H1 (cell line): ENCODE data around the gene USP3. TPM values are rescaled to one million over a fixed set of nuclear protein-coding genes. Genes with fewer than 3 reads are reported as not detected.

ENCODE experiments used
- CTCF ChIA-PET: fragments of 300-600 bp; sonication (Branson Sonifier 250); formaldehyde crosslinking; loops from one replicate; lab custom pipeline; 2021; ENCODE audit not compliant: partially characterized antibody; lab: Charles Lee
- POLR2A ChIA-PET: fragments of 300-600 bp; sonication (Branson Sonifier 250); formaldehyde crosslinking; loops from one replicate; lab custom pipeline; 2021; ENCODE audit warnings: inconsistent platforms; ENCODE audit not compliant: partially characterized antibody; lab: Charles Lee
- DNase-seq, 2 experiments: peaks; one replicate each; pipeline versions ENCODE4 v3.0.0 to v3.0.0-alpha.2; 2010 to 2022; ENCODE audit warnings: low spot score in 2 of 2, low read depth in 1 of 2, mixed read lengths in 1 of 2
- FAIRE-seq: peaks from 2 replicates; lab custom pipeline; 2011; peaks lifted over from hg19 to GRCh38; lab: Jason Lieb, UNC
- H2AFZ ChIP-seq: 2 replicates; pipeline ENCODE4 v1.8.1; 2012; ENCODE audit warnings: low read length, inconsistent platforms
- H2AK5ac ChIP-seq: 2 replicates; pipeline ENCODE4 v1.6.1; 2013; ENCODE audit warnings: low read depth, low read length
- H2BK120ac ChIP-seq: replicated peaks from 2 replicates; pipeline ENCODE3; 2013; ENCODE audit warnings: low read depth, low read length, inconsistent platforms
- H2BK12ac ChIP-seq: 2 replicates; pipeline ENCODE4 v1.6.1; 2013; ENCODE audit warnings: low read depth, low read length
- H2BK15ac ChIP-seq: 2 replicates; pipeline ENCODE4 v1.6.1; 2013; ENCODE audit warnings: low read length
- H2BK20ac ChIP-seq: 2 replicates; pipeline ENCODE4 v1.6.1; 2013; ENCODE audit warnings: low read length
- H2BK5ac ChIP-seq: 2 replicates; pipeline ENCODE4 v1.6.1; 2013; ENCODE audit warnings: low read depth, low read length
- H3K14ac ChIP-seq: 2 replicates; pipeline ENCODE4 v1.6.1; 2013; ENCODE audit warnings: inconsistent platforms; ENCODE audit not compliant: insufficient read length
- H3K18ac ChIP-seq: 2 replicates; pipeline ENCODE4 v1.6.1; 2013; ENCODE audit warnings: low read length; ENCODE audit errors: extremely low read depth
- H3K23ac ChIP-seq: 2 replicates; pipeline ENCODE4 v1.6.1; 2013; ENCODE audit warnings: inconsistent platforms; ENCODE audit not compliant: insufficient read length
- H3K23me2 ChIP-seq: 2 replicates; pipeline ENCODE4 v1.6.1; 2013; ENCODE audit warnings: low read depth, low read length
- H3K27ac ChIP-seq: 2 replicates; pipeline ENCODE4 v1.6.1; 2011; ENCODE audit warnings: low read depth, low read length, inconsistent platforms
- H3K27me3 ChIP-seq, 4 experiments: replicated peaks in 1 of 4; 1 replicate in 1 of 4; 2 replicates in 3 of 4; pipeline versions ENCODE4 v1.6.1 to v1.8.1; 2011 to 2013; ENCODE audit warnings: low read length in 3 of 4, mild to moderate bottlenecking in 3 of 4, inconsistent platforms in 2 of 4, mixed read lengths in 2 of 4, moderate library complexity in 1 of 4; ENCODE audit not compliant: control insufficient read depth in 3 of 4, insufficient read depth in 3 of 4; ENCODE audit errors: extremely low read depth in 1 of 4
- H3K36me3 ChIP-seq, 4 experiments: 2 replicates each; pipeline versions ENCODE4 v1.6.1 to v1.8.1; 2011 to 2013; ENCODE audit warnings: mild to moderate bottlenecking in 4 of 4, low read length in 3 of 4, moderate library complexity in 2 of 4, control low read depth in 1 of 4, inconsistent platforms in 1 of 4; ENCODE audit not compliant: insufficient read depth in 4 of 4, control insufficient read depth in 2 of 4
- H3K4ac ChIP-seq: replicated peaks from 2 replicates; pipeline ENCODE3; 2013; ENCODE audit warnings: low read length, low read depth, mixed read lengths, inconsistent platforms; ENCODE audit not compliant: insufficient read length
- H3K4me1 ChIP-seq, 4 experiments: replicated peaks in 1 of 4; 1 replicate in 1 of 4; 2 replicates in 3 of 4; pipeline versions ENCODE4 v1.6.1 to v1.8.1; 2011 to 2013; ENCODE audit warnings: low read length in 3 of 4, inconsistent platforms in 2 of 4, mixed read lengths in 1 of 4; ENCODE audit not compliant: insufficient read depth in 4 of 4, control insufficient read depth in 3 of 4
- H3K4me2 ChIP-seq, 2 experiments: 2 replicates each; pipeline versions ENCODE4 v1.6.1 to v1.8.1; 2011 to 2013; ENCODE audit warnings: low read depth in 2 of 2, low read length in 2 of 2, control low read depth in 1 of 2, inconsistent platforms in 1 of 2, mild to moderate bottlenecking in 1 of 2; ENCODE audit not compliant: insufficient read depth in 1 of 2
- H3K4me3 ChIP-seq, 4 experiments: fragments of 200-600, 300-600 bp in 1 of 4; sonication (generic), shearing (Covaris generic), sonication (Bioruptor Twin) in 1 of 4; 2 replicates each; pipeline versions ENCODE4 v1.5.1 to v1.8.1; 2011 to 2016; ENCODE audit warnings: low read length in 4 of 4, low read depth in 3 of 4, control low read depth in 2 of 4, inconsistent platforms in 2 of 4, mild to moderate bottlenecking in 2 of 4, mixed read lengths in 1 of 4, moderate library complexity in 1 of 4; ENCODE audit not compliant: insufficient read depth in 2 of 4; ENCODE audit errors: extremely low read depth in 1 of 4
- H3K56ac ChIP-seq: replicated peaks from 2 replicates; pipeline ENCODE3; 2013; ENCODE audit warnings: low read depth, mild to moderate bottlenecking, mixed read lengths, low read length, inconsistent platforms; ENCODE audit not compliant: insufficient read length
- H3K79me1 ChIP-seq: 2 replicates; pipeline ENCODE4 v1.6.1; 2013; ENCODE audit warnings: low read depth, low read length, control low read depth
- H3K79me2 ChIP-seq, 2 experiments: 2 replicates each; pipeline versions ENCODE4 v1.6.1 to v1.8.1; 2012 to 2013; ENCODE audit warnings: low read length in 2 of 2, mild to moderate bottlenecking in 2 of 2, inconsistent platforms in 1 of 2; ENCODE audit not compliant: insufficient read depth in 2 of 2, control insufficient read depth in 1 of 2
- H3K9ac ChIP-seq, 4 experiments: replicated peaks in 1 of 4; 1 replicate in 1 of 4; 2 replicates in 3 of 4; pipeline versions ENCODE4 v1.6.1 to v1.8.1; 2011 to 2013; ENCODE audit warnings: low read depth in 3 of 4, low read length in 3 of 4, control low read depth in 2 of 4, mild to moderate bottlenecking in 2 of 4, moderate library complexity in 2 of 4, inconsistent platforms in 1 of 4; ENCODE audit errors: extremely low read depth in 1 of 4
- H3K9me3 ChIP-seq, 2 experiments: 2 replicates each; pipeline versions ENCODE4 v1.6.1 to v1.8.1; 2012 to 2013; ENCODE audit warnings: mild to moderate bottlenecking in 2 of 2, moderate library complexity in 2 of 2, control low read depth in 1 of 2, inconsistent platforms in 1 of 2, low read depth in 1 of 2, low read length in 1 of 2, mixed read lengths in 1 of 2; ENCODE audit not compliant: insufficient read depth in 2 of 2
- H4K20me1 ChIP-seq, 2 experiments: replicated peaks in 1 of 2; 2 replicates each; pipeline versions ENCODE3 to v1.8.1; 2011 to 2013; ENCODE audit warnings: inconsistent platforms in 2 of 2, low read length in 2 of 2, mild to moderate bottlenecking in 1 of 2; ENCODE audit not compliant: insufficient read depth in 2 of 2, control insufficient read depth in 1 of 2
- H4K5ac ChIP-seq: 2 replicates; pipeline ENCODE4 v1.6.1; 2013; ENCODE audit warnings: low read length, low read depth, mixed read lengths, inconsistent platforms; ENCODE audit not compliant: insufficient read length
- H4K8ac ChIP-seq: 2 replicates; pipeline ENCODE4 v1.8.0; 2013; ENCODE audit warnings: mild to moderate bottlenecking, moderate library complexity, low read length, inconsistent platforms; ENCODE audit not compliant: insufficient read depth; ENCODE audit errors: extremely low read depth
- H4K91ac ChIP-seq: replicated peaks from 2 replicates; pipeline ENCODE3; 2013; ENCODE audit warnings: low read length, mixed read lengths, inconsistent platforms; ENCODE audit not compliant: insufficient read length
- CBX5 ChIP-seq: fragments of 300-800, 300-1000 bp; sonication (generic); IDR thresholded peaks from 2 replicates; pipeline ENCODE4 v1.7.1; 2016; ENCODE audit warnings: antibody characterized with exemption, low read length, low read depth
- CHD1 ChIP-seq: IDR thresholded peaks from 2 replicates; pipeline ENCODE4 v1.6.1; 2012; ENCODE audit warnings: low read depth, low read length, improper control_type of control experiment
- KDM1A ChIP-seq: fragments of 200-600, 300-600 bp; sonication (generic); IDR thresholded peaks from 2 replicates; pipeline ENCODE4 v1.7.1; 2016; ENCODE audit warnings: mild to moderate bottlenecking, low read length, borderline replicate concordance
- TBP ChIP-seq: IDR thresholded peaks from 2 replicates; pipeline ENCODE4 v1.6.1; 2011; ENCODE audit warnings: low read depth, low read length, improper control_type of control experiment
- ZNF274 ChIP-seq: IDR thresholded peaks from 2 replicates; pipeline ENCODE4 v1.7.0; 2012; ENCODE audit warnings: low read length, borderline replicate concordance; ENCODE audit errors: extremely low read depth
- WGBS, 2 experiments: shearing (Covaris generic) in 1 of 2; methylation state at CpG; one replicate each; pipeline versions ENCODE4 v1.1.6 to v1.1.7; 2013 to 2015; ENCODE audit warnings: low lambda C conversion rate in 2 of 2, mixed read lengths in 2 of 2, inconsistent platforms in 1 of 2, low coverage in 1 of 2, missing lambda C conversion rate in 1 of 2; ENCODE audit not compliant: insufficient replicate concordance in 2 of 2, insufficient coverage in 1 of 2, insufficient read length in 1 of 2; ENCODE audit errors: extremely low coverage in 1 of 2, missing lambda C conversion rate in 1 of 2; 5-methylcytosine and 5-hydroxymethylcytosine counted together
- polyA plus RNA-seq, 7 experiments: library from polyadenylated mRNA; depleted of rRNA in 3 of 7; stranded (reverse) in 5 of 7; unstranded in 2 of 7; fragments of >200 nt in 5 of 7; fragments of 200-250 nt in 2 of 7; gene quantifications; 1 replicate in 5 of 7; 2 replicates in 1 of 7; 4 replicates in 1 of 7; pipeline versions ENCODE4 v1.2.1 to v1.2.3, GENCODE V29; 2011 to 2013; ENCODE audit warnings: missing spikeins in 2 of 7, mixed read lengths in 2 of 7
- total RNA-seq: library from RNA; stranded (reverse); fragmentation: NEBNext Ultra II Directional; extraction: Animal tissue kit (Norgen Biotek cat#: 25700); gene quantifications from 2 replicates; pipeline ENCODE4 v1.2.1, GENCODE V29; 2021

Gene USP3
- total and polyA plus RNA-seq, 2 of the 8 experiments (the other 6 are each of a cell fraction or from before 2014, with no cell fraction given), result 15.5 to 16.2 TPM

- H3K9me3 ChIP-seq, result no peaks in the 10 kb centered on the region
- no peak overlapping the region for H2BK12ac ChIP-seq
- no peak overlapping the region for H2BK5ac ChIP-seq
- no peak overlapping the region for H2BK15ac ChIP-seq
- H2BK120ac ChIP-seq, result no peak overlapping the region
- no peak overlapping the region for H3K4ac ChIP-seq
- ChIA-PET POLR2A (interaction anchor here (1.0 to 1.5 kb wide), 3 partner anchors 22 to 70 kb away, joined by 4 read pairs; no protein-coding TSS in a partner anchor), CTCF (interaction anchor here (0.6 to 4.8 kb wide), 24 partner anchors 8 to 337 kb away, joined by 3 to 39 read pairs (median 4); partner anchors contain the start of gene USP3)
- no peak overlapping the region for H4K91ac ChIP-seq
- FAIRE-seq (no peak), DNase-seq (no peak)
- H2AFZ ChIP-seq, result no peak overlapping the region
- H3K9ac ChIP-seq, result no peak overlapping the region
- H3K23me2 ChIP-seq, result no peaks in the 10 kb centered on the region
- no peaks in the 10 kb centered on the region; a peak in 1 of 4 replicates for H3K79me2 ChIP-seq
- no peak overlapping the region for H3K4me3 ChIP-seq
- peaks cover 2 to 10% (median 4%) of the 10 kb centered on the region in 4 experiments; a peak in 6 of 7 replicates for H3K4me1 ChIP-seq
- H3K4me2 ChIP-seq, result no peak overlapping the region
- H3K27ac ChIP-seq, result no peak overlapping the region
- H4K5ac ChIP-seq, result no peak overlapping the region
- H4K20me1 ChIP-seq, result no peaks in the 10 kb centered on the region
- H3K14ac ChIP-seq, result no peak overlapping the region
- H2BK20ac ChIP-seq, result no peak overlapping the region
- H3K79me1 ChIP-seq, result no peaks in the 10 kb centered on the region
- WGBS, 2 experiments, result 85% methylated on average over 3 of the region's 3 CpGs; no CpG with 5 or more reads in 1 of the 2 experiments
- H4K8ac ChIP-seq, result no peak overlapping the region
- no peak overlapping the region for H3K18ac ChIP-seq
- H3K36me3 ChIP-seq, result no peaks in the 10 kb centered on the region
- no peaks in the 10 kb centered on the region for H3K27me3 ChIP-seq
- no peak overlapping the region for H2AK5ac ChIP-seq
- H3K23ac ChIP-seq, result no peak overlapping the region
- H3K56ac ChIP-seq, result no peak overlapping the region
- no peak for TF ChIP-seq TBP
- TF ChIP-seq CBX5, result no peak
- TF ChIP-seq CHD1, result no peak
- no peak for TF ChIP-seq ZNF274
- TF ChIP-seq KDM1A, result no peak
Observed at GRCh38 chr15:63530752-63531299, 26.4 kb downstream of the USP3 start.
